ENCODE data around the gene SMARCA4.

Gene SMARCA4

GRCh38 chr19:10976131-10976892 lies 15.5 kb downstream of the SMARCA4 start:
- no peak overlapping the region for H2BK120ac ChIP-seq (ENCODE audit: low read depth, low read length)
- H2BK5ac ChIP-seq (ENCODE audit: low read length), result no peak overlapping the region
- peak overlapping the region; percentile 15 for H3K56ac ChIP-seq (ENCODE audit: low read length)
- no peak overlapping the region for H3K4me3 ChIP-seq (ENCODE audit: low read length)
- no peak overlapping the region for H3K4me2 ChIP-seq (ENCODE audit: low read length)
- no CpG with 5 or more reads among the region's 19 CpGs for WGBS (ENCODE audit: extremely low coverage, insufficient coverage, low lambda C conversion rate)
- no peak overlapping the region for H3K18ac ChIP-seq (ENCODE audit: low read length)
- H3K23ac ChIP-seq (ENCODE audit: low read length), result no peak overlapping the region
- peaks cover 2% of the 10 kb centered on the region for H3K4me1 ChIP-seq (ENCODE audit: control insufficient read depth, low read depth, low read length)
- H3K79me1 ChIP-seq (ENCODE audit: low read length), result peaks cover 22% of the 10 kb centered on the region
- H3K4ac ChIP-seq (ENCODE audit: low read depth, low read length), result no peak overlapping the region
- H3K27me3 ChIP-seq (ENCODE audit: insufficient read depth, low read length, poor library complexity), result no peaks in the 10 kb centered on the region
- no peak overlapping the region for H2BK15ac ChIP-seq (replicated peaks; ENCODE audit: low read depth)
- no peak overlapping the region for H4K5ac ChIP-seq (ENCODE audit: low read length)
- no peaks in the 10 kb centered on the region for H3K36me3 ChIP-seq (ENCODE audit: control insufficient read depth, insufficient read depth, low read length)
- H3K27ac ChIP-seq (ENCODE audit: low read depth, low read length), result no peak overlapping the region
- no peak for DNase-seq
- no peak overlapping the region for H2AK5ac ChIP-seq (ENCODE audit: low read length)
- H3K9ac ChIP-seq (ENCODE audit: low read length), result no peak overlapping the region
- peaks cover 87% of the 10 kb centered on the region for H3K79me2 ChIP-seq (ENCODE audit: control insufficient read depth, insufficient read depth, low read length)
- H4K8ac ChIP-seq (ENCODE audit: low read depth, low read length), result no peak overlapping the region

- peaks cover 21% of the 10 kb centered on the region for H3K79me1 ChIP-seq (ENCODE audit: low read length)
- peaks cover 86% of the 10 kb centered on the region for H3K79me2 ChIP-seq (ENCODE audit: control insufficient read depth, insufficient read depth, low read length)
- H2BK15ac ChIP-seq (replicated peaks; ENCODE audit: low read depth), result no peak overlapping the region
- H3K23ac ChIP-seq (ENCODE audit: low read length), result no peak overlapping the region
- H4K8ac ChIP-seq (ENCODE audit: low read depth, low read length), result no peak overlapping the region
- H3K4me2 ChIP-seq (ENCODE audit: low read length), result no peak overlapping the region
- no peak overlapping the region for H3K4me3 ChIP-seq (ENCODE audit: low read length)
- WGBS (ENCODE audit: extremely low coverage, insufficient coverage, low lambda C conversion rate), result no CpG with 5 or more reads among the region's 5 CpGs
- no peaks in the 10 kb centered on the region for H3K36me3 ChIP-seq (ENCODE audit: control insufficient read depth, insufficient read depth, low read length)
- H3K27me3 ChIP-seq (ENCODE audit: insufficient read depth, low read length, poor library complexity), result no peaks in the 10 kb centered on the region
- H4K5ac ChIP-seq (ENCODE audit: low read length), result no peak overlapping the region
- H3K9ac ChIP-seq (ENCODE audit: low read length), result no peak overlapping the region
- no peak overlapping the region for H2AK5ac ChIP-seq (ENCODE audit: low read length)
- no peak overlapping the region for H3K18ac ChIP-seq (ENCODE audit: low read length)
- no peak overlapping the region for H3K27ac ChIP-seq (ENCODE audit: low read depth, low read length)
- H3K56ac ChIP-seq (ENCODE audit: low read length), result no peak overlapping the region
- no peak overlapping the region for H3K4ac ChIP-seq (ENCODE audit: low read depth, low read length)
- H3K4me1 ChIP-seq (ENCODE audit: control insufficient read depth, low read depth, low read length), result peaks cover 2% of the 10 kb centered on the region
- H2BK5ac ChIP-seq (ENCODE audit: low read length), result no peak overlapping the region
- no peak for DNase-seq
- no peak overlapping the region for H2BK120ac ChIP-seq (ENCODE audit: low read depth, low read length)
Measured at GRCh38 chr19:10977742-10978092, 16.9 kb downstream of the SMARCA4 start.

GRCh38 chr19:10979951-10980381 lies 19.1 kb downstream of the SMARCA4 start:
- peaks cover 29% of the 10 kb centered on the region for H3K79me1 ChIP-seq (ENCODE audit: low read length)
- H2BK120ac ChIP-seq (ENCODE audit: low read depth, low read length), result no peak overlapping the region
- peaks cover 2% of the 10 kb centered on the region for H3K4me1 ChIP-seq (ENCODE audit: control insufficient read depth, low read depth, low read length)
- no peak overlapping the region for H4K8ac ChIP-seq (ENCODE audit: low read depth, low read length)
- no peak overlapping the region for H3K4me2 ChIP-seq (ENCODE audit: low read length)
- no peak overlapping the region for H3K9ac ChIP-seq (ENCODE audit: low read length)
- no peak overlapping the region for H3K56ac ChIP-seq (ENCODE audit: low read length)
- no peak overlapping the region for H2BK5ac ChIP-seq (ENCODE audit: low read length)
- no peak overlapping the region for H4K5ac ChIP-seq (ENCODE audit: low read length)
- peaks cover 2% of the 10 kb centered on the region for H3K36me3 ChIP-seq (ENCODE audit: control insufficient read depth, insufficient read depth, low read length)
- WGBS (ENCODE audit: extremely low coverage, insufficient coverage, low lambda C conversion rate), result no CpG with 5 or more reads among the region's 15 CpGs
- no peak overlapping the region for H3K23ac ChIP-seq (ENCODE audit: low read length)
- no peak overlapping the region for H3K18ac ChIP-seq (ENCODE audit: low read length)
- H3K4me3 ChIP-seq (ENCODE audit: low read length), result no peak overlapping the region
- peaks cover 92% of the 10 kb centered on the region for H3K79me2 ChIP-seq (ENCODE audit: control insufficient read depth, insufficient read depth, low read length)
- no peak overlapping the region for H2BK15ac ChIP-seq (replicated peaks; ENCODE audit: low read depth)
- H3K27me3 ChIP-seq (ENCODE audit: insufficient read depth, low read length, poor library complexity), result no peaks in the 10 kb centered on the region
- no peak overlapping the region for H2AK5ac ChIP-seq (ENCODE audit: low read length)
- DNase-seq, result no peak
- peak overlapping the region; percentile 22 for H3K27ac ChIP-seq (ENCODE audit: low read depth, low read length)
- H3K4ac ChIP-seq (ENCODE audit: low read depth, low read length), result no peak overlapping the region

GRCh38 chr19:10981252-10981895 lies 20.5 kb downstream of the SMARCA4 start:
- Histone ChIP-seq H3K4me3 (ENCODE audit: low read length) (no peak overlapping the region), H3K23ac (ENCODE audit: low read length) (no peak overlapping the region), H3K36me3 (ENCODE audit: control insufficient read depth, insufficient read depth, low read length) (peaks cover 2% of the 10 kb centered on the region), H3K4me2 (ENCODE audit: low read length) (no peak overlapping the region), H3K27me3 (ENCODE audit: insufficient read depth, low read length, poor library complexity) (no peaks in the 10 kb centered on the region), H3K79me1 (ENCODE audit: low read length) (peaks cover 29% of the 10 kb centered on the region), H3K56ac (ENCODE audit: low read length) (no peak overlapping the region), H3K27ac (ENCODE audit: low read depth, low read length) (peak overlapping the region; percentile 51), H2AK5ac (ENCODE audit: low read length) (no peak overlapping the region), H3K79me2 (ENCODE audit: control insufficient read depth, insufficient read depth, low read length) (peaks cover 82% of the 10 kb centered on the region), H3K4me1 (ENCODE audit: control insufficient read depth, low read depth, low read length) (peaks cover 2% of the 10 kb centered on the region), H3K18ac (ENCODE audit: low read length) (no peak overlapping the region), H4K5ac (ENCODE audit: low read length) (no peak overlapping the region), H2BK15ac (replicated peaks; ENCODE audit: low read depth) (no peak overlapping the region), H3K9ac (ENCODE audit: low read length) (no peak overlapping the region), H4K8ac (ENCODE audit: low read depth, low read length) (no peak overlapping the region), H2BK5ac (ENCODE audit: low read length) (no peak overlapping the region), H2BK120ac (ENCODE audit: low read depth, low read length) (no peak overlapping the region), H3K4ac (ENCODE audit: low read depth, low read length) (no peak overlapping the region)
- WGBS (ENCODE audit: extremely low coverage, insufficient coverage, low lambda C conversion rate), result no CpG with 5 or more reads among the region's 8 CpGs
- peak; percentile 66 for DNase-seq

- Histone ChIP-seq H3K56ac (ENCODE audit: low read length) (no peak overlapping the region), H3K9ac (ENCODE audit: low read length) (no peak overlapping the region), H2AK5ac (ENCODE audit: low read length) (no peak overlapping the region), H3K27ac (ENCODE audit: low read depth, low read length) (no peak overlapping the region), H3K79me2 (ENCODE audit: control insufficient read depth, insufficient read depth, low read length) (peaks cover 66% of the 10 kb centered on the region), H3K79me1 (ENCODE audit: low read length) (peaks cover 29% of the 10 kb centered on the region), H2BK15ac (replicated peaks; ENCODE audit: low read depth) (no peak overlapping the region), H3K18ac (ENCODE audit: low read length) (no peak overlapping the region), H3K27me3 (ENCODE audit: insufficient read depth, low read length, poor library complexity) (no peaks in the 10 kb centered on the region), H3K36me3 (ENCODE audit: control insufficient read depth, insufficient read depth, low read length) (peaks cover 4% of the 10 kb centered on the region), H3K4ac (ENCODE audit: low read depth, low read length) (no peak overlapping the region), H3K4me1 (ENCODE audit: control insufficient read depth, low read depth, low read length) (peaks cover 2% of the 10 kb centered on the region), H3K23ac (ENCODE audit: low read length) (no peak overlapping the region), H4K5ac (ENCODE audit: low read length) (no peak overlapping the region), H2BK5ac (ENCODE audit: low read length) (no peak overlapping the region), H2BK120ac (ENCODE audit: low read depth, low read length) (no peak overlapping the region), H4K8ac (ENCODE audit: low read depth, low read length) (no peak overlapping the region), H3K4me2 (ENCODE audit: low read length) (no peak overlapping the region), H3K4me3 (ENCODE audit: low read length) (no peak overlapping the region)
- no CpG with 5 or more reads among the region's 6 CpGs for WGBS (ENCODE audit: extremely low coverage, insufficient coverage, low lambda C conversion rate)
- no peak for DNase-seq
Measured at GRCh38 chr19:10983026-10983425, 22.2 kb downstream of the SMARCA4 start.
